IPS-NIHi11 (cell line): ENCODE results near the gene RNF223.
A peak's percentile ranks its signal among the peaks of the same experiment; 100 is the strongest.
"Not testable (repeated sequence)": the region's sequence is repeated elsewhere in the genome, so short reads cannot be mapped to it uniquely, and the experiment has no call there.

Experiments
- DNase-seq: peaks from one replicate; pipeline ENCODE4 v3.0.0; 2012; ENCODE audit warnings: mixed read lengths, low spot score

RNF223 gene

GRCh38 chr1:1109743-1110142 is 35.6 kb upstream of the RNF223 start:
- DNase-seq = no peak

DNA sequence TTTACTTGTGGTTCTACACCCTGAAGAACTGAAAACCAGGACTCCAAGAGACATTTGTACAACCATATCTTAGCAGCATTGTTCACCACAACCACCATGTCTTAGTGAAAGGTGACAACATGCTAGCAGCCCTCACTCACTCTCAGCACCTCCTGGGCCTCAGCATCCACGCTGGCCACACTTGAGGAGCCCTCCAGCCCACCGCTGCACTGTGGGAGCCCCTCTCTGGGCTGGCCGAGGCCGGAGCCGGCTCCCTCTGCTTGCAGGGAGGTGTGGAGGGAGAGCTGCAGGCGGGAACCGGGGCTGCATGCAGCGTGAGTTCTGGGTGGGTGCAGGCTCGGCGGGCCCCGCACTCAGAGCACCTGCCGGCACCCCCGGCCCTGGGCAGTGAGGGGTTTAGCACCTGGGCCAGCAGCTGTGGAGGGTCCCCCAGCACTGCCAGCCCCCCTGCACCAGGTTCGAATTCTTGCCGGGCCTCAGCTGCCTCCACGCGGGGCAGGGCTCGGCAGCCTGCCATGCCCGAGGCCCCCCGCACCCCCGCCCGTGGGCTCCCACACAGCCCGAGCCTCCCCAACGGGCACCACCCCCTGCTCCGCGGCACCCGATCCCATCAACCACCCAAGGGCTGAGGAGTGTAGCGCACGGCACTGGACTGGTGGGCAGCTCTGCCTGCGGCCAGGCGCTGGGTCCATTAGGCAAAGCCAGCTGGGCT is 32.6 kb upstream of the RNF223 start:
- no peak for DNase-seq

DNA sequence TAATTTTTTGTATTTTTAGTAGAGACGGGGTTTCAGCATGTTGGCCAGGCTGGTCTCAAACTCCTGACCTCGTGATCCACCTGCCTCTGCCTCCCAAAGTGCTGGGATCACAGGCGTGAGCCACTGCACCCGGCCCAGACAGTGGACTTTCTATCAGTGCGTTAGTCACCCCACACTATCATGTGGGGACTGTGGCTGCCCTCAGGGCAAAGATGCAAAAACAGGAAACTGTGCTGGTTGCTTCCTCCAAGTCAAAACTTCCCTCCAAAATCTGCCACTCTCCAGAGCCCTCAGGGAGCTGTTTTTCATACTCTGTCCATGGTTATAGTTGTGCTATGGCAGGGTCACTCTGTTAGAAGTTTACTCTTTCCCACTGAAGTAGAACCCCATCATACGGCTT is 30.0 kb upstream of the RNF223 start:
- not testable (repeated sequence) for DNase-seq

DNA sequence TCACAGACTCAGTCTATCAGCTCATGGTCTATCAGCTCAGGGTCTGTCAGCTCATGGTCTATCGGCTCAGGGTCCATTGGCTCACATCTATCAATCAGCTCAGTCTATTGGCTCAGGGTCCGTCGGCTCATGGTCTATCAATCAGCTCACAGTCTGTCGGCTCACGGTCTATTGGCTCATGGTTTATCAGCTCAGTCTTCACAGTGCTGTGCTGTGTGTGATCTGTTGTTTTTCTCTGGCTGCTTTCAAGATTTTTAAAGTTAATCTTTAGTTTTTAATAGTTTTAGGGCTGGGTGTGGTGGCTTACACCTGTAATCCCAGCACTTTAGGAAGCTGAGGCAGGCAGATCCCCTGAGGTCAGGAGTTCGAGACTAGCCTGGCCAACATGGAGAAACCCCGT is 27.4 kb upstream of the RNF223 start:
- no peak for DNase-seq

DNA sequence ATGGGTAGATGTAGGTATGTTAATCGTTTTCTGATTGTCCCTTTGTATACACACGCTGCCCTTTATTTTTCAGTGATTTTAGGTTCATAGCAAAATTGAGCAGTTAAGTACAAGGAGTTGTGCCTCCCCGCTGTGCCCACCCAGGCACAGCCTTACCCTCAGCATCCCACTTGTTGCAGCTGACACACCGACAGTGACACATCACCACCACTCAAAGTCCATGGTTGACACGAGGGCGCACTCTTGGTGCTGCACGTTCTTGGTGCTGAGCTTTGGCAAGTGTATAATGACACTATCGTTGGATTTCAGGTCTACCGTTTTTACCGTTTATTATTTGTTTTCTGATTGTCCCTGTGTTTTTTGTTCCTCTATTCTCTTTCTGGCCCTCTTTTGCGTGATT is 26.2 kb upstream of the RNF223 start:
- no peak for DNase-seq

DNA sequence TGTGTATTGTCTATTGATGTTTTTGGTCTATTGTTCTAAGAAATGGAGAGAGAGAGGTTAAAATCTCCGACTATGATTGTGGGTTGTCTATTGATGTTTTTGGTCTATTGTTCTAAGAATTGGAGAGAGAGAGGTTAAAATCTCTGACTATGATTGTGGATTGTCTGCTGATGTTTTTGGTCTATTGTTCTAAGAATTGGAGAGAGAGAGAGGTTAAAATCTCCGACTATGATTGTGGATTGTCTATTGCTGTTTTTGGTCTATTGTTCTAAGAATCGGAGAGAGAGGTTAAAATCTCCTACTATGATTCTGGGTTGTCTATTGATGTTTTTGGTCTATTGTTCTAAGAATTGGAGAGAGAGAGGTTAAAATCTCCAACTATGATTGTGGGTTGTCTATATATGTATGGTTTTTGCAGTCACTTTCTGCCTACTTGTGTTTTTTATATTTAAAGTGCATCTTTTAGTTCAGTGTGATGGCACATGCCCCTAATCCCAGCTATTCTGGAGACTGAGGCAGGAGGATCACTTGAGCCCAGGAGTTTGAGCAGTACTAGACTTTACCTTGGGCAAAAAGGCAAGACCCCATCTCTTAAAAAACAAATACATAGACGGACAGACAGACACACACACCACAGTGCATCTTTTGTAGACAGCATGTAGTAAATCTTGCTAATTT is 25.5 kb upstream of the RNF223 start:
- DNase-seq = no peak

- no peak for DNase-seq
These were observed 24.7 kb upstream of the RNF223 start for GRCh38 chr1:1098681-1099421.

GRCh38 chr1:1096136-1096535 is 22.0 kb upstream of the RNF223 start:
- DNase-seq = not testable (repeated sequence)

GRCh38 chr1:1094981-1095380 is 20.9 kb upstream of the RNF223 start:
- no peak for DNase-seq

DNA sequence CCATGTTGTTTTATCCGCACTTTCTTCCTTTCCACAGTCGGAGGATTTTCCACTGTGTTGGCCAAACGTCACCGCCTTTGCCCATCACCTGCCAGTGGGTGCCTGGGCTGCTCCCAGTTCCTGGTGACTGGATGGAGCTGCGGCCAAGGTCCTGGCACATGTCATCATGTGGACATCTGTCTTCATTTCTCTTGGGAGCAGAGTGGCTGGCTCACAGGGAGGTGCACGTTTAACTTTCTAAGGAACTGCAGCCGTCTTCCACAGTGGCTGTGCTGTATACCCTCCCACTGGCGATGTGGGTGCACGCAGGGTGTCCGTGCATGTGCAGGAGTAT is 19.5 kb upstream of the RNF223 start:
- no peak for DNase-seq

DNA sequence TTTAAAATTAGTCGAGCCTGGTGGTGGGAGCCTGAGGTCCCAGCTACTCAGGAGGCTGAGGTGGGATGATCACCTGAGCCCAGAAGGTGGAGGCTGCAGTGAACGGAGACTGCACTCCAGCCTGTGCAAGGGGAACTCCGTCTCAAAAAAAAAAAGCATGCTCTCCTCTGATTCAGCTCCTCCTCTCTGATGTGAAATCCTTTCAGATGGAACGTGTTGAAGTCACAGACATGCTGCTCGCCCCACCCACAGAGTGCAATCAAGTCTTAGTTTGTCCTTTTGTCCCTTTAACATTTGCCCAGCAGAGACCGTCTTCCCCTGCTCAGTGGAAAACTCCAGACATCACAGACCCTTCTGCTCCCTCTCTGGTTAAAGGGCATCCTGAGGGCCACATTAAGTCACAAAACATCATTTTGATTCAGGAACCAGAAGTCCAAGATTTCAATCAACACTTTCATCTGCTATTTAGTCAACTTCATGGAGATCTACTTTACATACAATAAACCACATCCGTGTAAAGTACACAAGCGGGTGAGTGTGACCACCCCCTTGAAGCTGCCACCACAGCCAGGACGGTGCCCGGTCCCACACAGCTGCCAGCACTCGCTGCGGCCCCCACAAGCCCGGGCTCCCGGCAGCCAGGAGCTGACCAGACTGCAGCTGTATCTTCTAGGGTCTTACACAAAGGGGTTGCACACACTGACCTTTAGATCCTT is 18.9 kb upstream of the RNF223 start:
- DNase-seq = no peak

- no peak for DNase-seq
These were observed 18.2 kb upstream of the RNF223 start for GRCh38 chr1:1092149-1092855.

GRCh38 chr1:1091344-1092148 is 17.4 kb upstream of the RNF223 start:
- DNase-seq = peak; percentile 79

DNA sequence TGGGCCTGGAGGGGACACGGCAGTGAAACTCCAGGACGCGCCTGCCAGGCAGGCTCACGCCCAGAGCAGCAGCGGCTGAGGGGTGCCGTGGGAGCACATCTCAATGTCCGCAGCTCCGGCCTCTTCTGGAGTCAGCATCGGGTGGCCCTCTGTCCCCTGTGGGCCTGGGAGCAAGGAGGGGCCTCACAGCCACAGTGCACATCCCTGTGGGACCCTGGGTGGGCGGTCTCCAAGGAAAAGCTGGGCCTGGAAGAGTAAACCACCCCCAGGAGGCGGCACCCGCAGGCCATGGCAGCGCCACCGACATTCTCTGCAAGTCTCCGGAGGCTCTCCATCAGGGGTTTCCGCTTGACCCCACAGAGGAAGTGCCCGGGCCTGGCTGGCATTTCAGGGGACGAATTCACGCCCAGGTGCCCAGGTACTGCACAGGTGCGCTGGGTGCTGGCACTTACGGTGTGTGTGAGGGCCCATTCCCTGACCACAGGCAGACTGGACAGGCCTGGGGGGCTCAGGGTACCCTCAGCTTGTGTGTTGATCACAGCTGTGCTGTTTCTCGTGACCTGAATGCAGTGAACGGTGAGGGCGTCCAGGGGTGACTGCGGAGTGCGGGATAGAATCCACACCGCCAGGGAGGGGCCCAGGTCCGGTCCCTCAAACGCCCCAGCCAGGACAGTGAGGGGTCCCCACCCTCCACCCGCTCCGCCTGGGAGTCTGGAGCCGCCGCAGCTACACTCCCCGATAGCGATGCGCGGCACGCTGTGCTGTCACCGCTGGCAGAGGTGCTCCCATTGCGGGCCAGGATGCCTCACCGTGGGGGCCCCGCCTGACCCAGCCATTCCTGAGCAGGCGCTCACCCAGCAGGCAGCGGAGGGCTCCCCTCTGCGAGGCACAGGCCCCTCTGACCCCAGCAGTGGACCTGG is 16.6 kb upstream of the RNF223 start:
- DNase-seq = no peak

- no peak for DNase-seq
These were observed 15.8 kb upstream of the RNF223 start for GRCh38 chr1:1089731-1090423.

GRCh38 chr1:1088801-1089680 is 14.9 kb upstream of the RNF223 start:
- DNase-seq = no peak

- no peak for DNase-seq
These were observed 14.1 kb upstream of the RNF223 start for GRCh38 chr1:1088029-1088800.
